CD14-positive monocyte (primary cell): ENCODE results near the gene FGFR3. TPM values are rescaled to one million over a fixed set of nuclear protein-coding genes. Genes with fewer than 3 reads are reported as not detected.

Experiments
- DNase-seq, 3 donors: peaks; one replicate each; pipeline ENCODE4 v3.0.0-alpha.2; 2011 to 2022
- H2AFZ ChIP-seq: 2 replicates; pipeline ENCODE4 v1.6.0; 2012; ENCODE audit warnings: mild to moderate bottlenecking, low read depth, low read length, inconsistent platforms; ENCODE audit not compliant: insufficient read depth, poor library complexity, severe bottlenecking
- H3K27ac ChIP-seq, 2 donors: 1 replicate in 1 of 2; 2 replicates in 1 of 2; pipeline ENCODE4 v1.5.1; 2012 to 2013; ENCODE audit warnings: low read length in 2 of 2, control low read depth in 1 of 2, inconsistent platforms in 1 of 2, low read depth in 1 of 2, mild to moderate bottlenecking in 1 of 2
- H3K27me3 ChIP-seq, 2 donors: one replicate each; pipeline versions ENCODE4 v1.6.0 to v1.6.1; 2011 to 2013; ENCODE audit warnings: low read length in 2 of 2; ENCODE audit not compliant: control insufficient read depth in 2 of 2, insufficient read depth in 2 of 2
- H3K36me3 ChIP-seq, 2 donors: replicated peaks in 1 of 2; 1 replicate in 1 of 2; 2 replicates in 1 of 2; pipeline versions ENCODE4 v1.5.1 to v1.6.1; 2012 to 2013; ENCODE audit warnings: low read length in 2 of 2, control low read depth in 1 of 2, inconsistent platforms in 1 of 2, mild to moderate bottlenecking in 1 of 2; ENCODE audit not compliant: insufficient read depth in 2 of 2, control insufficient read depth in 1 of 2
- H3K4me1 ChIP-seq, 2 donors: 1 replicate in 1 of 2; 2 replicates in 1 of 2; pipeline versions ENCODE4 v1.5.1 to v1.6.1; 2012 to 2013; ENCODE audit warnings: low read length in 2 of 2, control low read depth in 1 of 2, inconsistent platforms in 1 of 2, mild to moderate bottlenecking in 1 of 2, moderate library complexity in 1 of 2; ENCODE audit not compliant: insufficient read depth in 2 of 2, control insufficient read depth in 1 of 2
- H3K4me2 ChIP-seq: replicated peaks from 2 replicates; pipeline ENCODE3; 2012; ENCODE audit warnings: low read length, moderate library complexity, mild to moderate bottlenecking; ENCODE audit not compliant: poor library complexity, severe bottlenecking; ENCODE audit errors: extremely low read depth
- H3K4me3 ChIP-seq, 3 experiments: fragments of 200-600 bp in 1 of 3; sonication (generic) in 1 of 3; replicated peaks in 1 of 3; 1 replicate in 2 of 3; 2 replicates in 1 of 3; pipeline ENCODE4 v1.5.1; 2011 to 2013; ENCODE audit warnings: low read length in 3 of 3, mild to moderate bottlenecking in 3 of 3, control low read depth in 2 of 3, low read depth in 2 of 3, inconsistent platforms in 1 of 3, moderate library complexity in 1 of 3
- H3K79me2 ChIP-seq: 2 replicates; pipeline ENCODE4 v1.6.0; 2012; ENCODE audit warnings: mild to moderate bottlenecking, control low read depth, inconsistent platforms, low read length, moderate library complexity; ENCODE audit not compliant: insufficient read depth
- H3K9ac ChIP-seq: 2 replicates; pipeline ENCODE4 v1.6.0; 2017; ENCODE audit warnings: low read length, mild to moderate bottlenecking; ENCODE audit not compliant: insufficient read depth, poor library complexity, severe bottlenecking
- H3K9me3 ChIP-seq, 2 donors: replicated peaks in 1 of 2; 1 replicate in 1 of 2; 2 replicates in 1 of 2; pipeline versions ENCODE4 v1.5.1 to v1.6.1; 2012 to 2013; ENCODE audit warnings: low read length in 2 of 2, control low read depth in 1 of 2; ENCODE audit not compliant: control insufficient read depth in 1 of 2, insufficient read depth in 1 of 2
- H4K20me1 ChIP-seq: 2 replicates; pipeline ENCODE4 v1.6.0; 2012; ENCODE audit warnings: mild to moderate bottlenecking, low read length, control low read depth, moderate library complexity; ENCODE audit not compliant: insufficient read depth
- H3K27ac Mint-ChIP-seq, 7 donors: one replicate each; pipeline ENCODE4 v1.8.0; 2020; ENCODE audit warnings: mild to moderate bottlenecking in 7 of 7, mixed read lengths in 7 of 7, moderate library complexity in 6 of 7, inconsistent platforms in 2 of 7
- H3K27me3 Mint-ChIP-seq, 3 donors: one replicate each; pipeline ENCODE4 v1.8.0; 2021 to 2022; ENCODE audit warnings: low read depth in 3 of 3, mild to moderate bottlenecking in 3 of 3, mixed read lengths in 3 of 3, moderate library complexity in 3 of 3, inconsistent platforms in 1 of 3
- H3K36me3 Mint-ChIP-seq, 2 donors: one replicate each; pipeline ENCODE4 v1.8.0; 2020; ENCODE audit warnings: mixed read lengths in 2 of 2, inconsistent platforms in 1 of 2, mild to moderate bottlenecking in 1 of 2
- H3K4me1 Mint-ChIP-seq: one replicate; pipeline ENCODE4 v1.8.0; 2020; ENCODE audit warnings: mild to moderate bottlenecking, mixed read lengths
- H3K4me3 Mint-ChIP-seq, 2 donors: one replicate each; pipeline ENCODE4 v1.8.0; 2020; ENCODE audit warnings: mild to moderate bottlenecking in 2 of 2, mixed read lengths in 2 of 2, moderate library complexity in 1 of 2
- H3K9me3 Mint-ChIP-seq, 7 donors: one replicate each; pipeline ENCODE4 v1.8.0; 2020 to 2022; ENCODE audit warnings: mixed read lengths in 7 of 7, mild to moderate bottlenecking in 6 of 7, moderate library complexity in 6 of 7, inconsistent platforms in 2 of 7
- CTCF ChIP-seq: fragments of 200-600 bp; IDR thresholded peaks from one replicate; pipeline ENCODE4 v1.8.0; 2022; ENCODE audit warnings: antibody characterized with exemption, mild to moderate bottlenecking
- WGBS: methylation state at CpG from one replicate; pipeline ENCODE4 v1.1.5; 2013; ENCODE audit warnings: missing lambda C conversion rate; ENCODE audit not compliant: insufficient coverage; 5-methylcytosine and 5-hydroxymethylcytosine counted together
- intact Hi-C, 2 donors: fragments of 100-400 bp; cut with micrococcal nuclease; formaldehyde crosslinking; loops; one replicate each; pipeline versions ENCODE4 v1.15.0 to v1.15.1; 2023
- polyA plus RNA-seq, 3 donors: library from polyadenylated mRNA; depleted of rRNA in 1 of 3; unstranded in 2 of 3; stranded (reverse) in 1 of 3; fragments of 300-500 nt in 2 of 3; fragments of >200 nt in 1 of 3; fragmentation: Illumina TruSeq in 2 of 3; gene quantifications; 1 replicate in 2 of 3; 2 replicates in 1 of 3; pipeline ENCODE4 v1.2.3, GENCODE V29; 2012 to 2021

The FGFR3 gene
- polyA plus RNA-seq, 3 donors: 0.07 TPM; not detected in 2

DNA sequence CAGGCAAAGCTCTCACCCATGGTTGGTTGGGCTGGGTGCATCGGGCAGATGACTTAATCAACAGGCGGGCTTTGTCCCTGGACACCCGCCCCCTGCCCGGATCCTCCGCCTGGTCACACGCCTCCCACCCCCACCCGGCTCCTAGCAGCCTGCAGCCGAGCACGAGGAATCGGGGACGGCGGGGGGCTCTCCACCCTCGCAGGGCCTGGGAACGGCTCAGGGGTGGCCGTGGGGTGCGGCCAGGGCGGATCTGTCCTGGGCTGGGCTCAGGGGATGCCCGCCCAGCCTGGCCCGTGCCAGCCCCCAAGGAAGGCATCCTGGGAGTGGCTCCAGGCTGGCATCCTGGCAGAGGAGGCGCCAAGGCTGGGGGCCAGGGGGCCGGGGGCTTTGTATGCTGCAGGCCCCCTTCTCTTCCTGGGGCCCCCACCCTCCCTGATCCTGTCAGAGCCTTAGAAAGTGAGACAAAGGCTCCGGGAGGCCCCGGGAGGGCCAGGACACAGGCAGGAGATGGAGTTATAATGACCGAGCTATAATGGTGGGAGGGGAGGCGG, 32.5 kb upstream of the FGFR3 start:
- H3K9ac ChIP-seq: no peak overlapping the region
- H3K9me3 Mint-ChIP-seq: peaks cover 0 to 4% (median 0%) of the 10 kb centered on the region in 7 donors
- H3K36me3 ChIP-seq: no peaks in the 10 kb centered on the region
- no peaks in the 10 kb centered on the region for H3K9me3 ChIP-seq
- intact Hi-C loops: no loop called here
- H3K4me3 ChIP-seq: no peak overlapping the region
- peaks cover 1% of the 10 kb centered on the region for H3K4me1 Mint-ChIP-seq
- peaks cover 20 to 42% (median 26%) of the 10 kb centered on the region in 3 donors for H3K27me3 Mint-ChIP-seq
- no peak for TF ChIP-seq CTCF
- no peaks in the 10 kb centered on the region for H3K36me3 Mint-ChIP-seq
- whole genome bisulfite sequencing: 81% methylated on average over 21 of the region's 25 CpGs
- no peaks in the 10 kb centered on the region for H4K20me1 ChIP-seq
- H3K4me2 ChIP-seq: no peak overlapping the region
- no peak overlapping the region for H2AFZ ChIP-seq
- no peak overlapping the region for H3K27ac Mint-ChIP-seq
- no peaks in the 10 kb centered on the region for H3K79me2 ChIP-seq
- DNase-seq: no peak
- H3K4me1 ChIP-seq: no peaks in the 10 kb centered on the region
- peaks cover 0 to 28% of the 10 kb centered on the region in 2 donors for H3K27me3 ChIP-seq
- no peak overlapping the region for H3K4me3 Mint-ChIP-seq
- no peak overlapping the region for H3K27ac ChIP-seq

DNA sequence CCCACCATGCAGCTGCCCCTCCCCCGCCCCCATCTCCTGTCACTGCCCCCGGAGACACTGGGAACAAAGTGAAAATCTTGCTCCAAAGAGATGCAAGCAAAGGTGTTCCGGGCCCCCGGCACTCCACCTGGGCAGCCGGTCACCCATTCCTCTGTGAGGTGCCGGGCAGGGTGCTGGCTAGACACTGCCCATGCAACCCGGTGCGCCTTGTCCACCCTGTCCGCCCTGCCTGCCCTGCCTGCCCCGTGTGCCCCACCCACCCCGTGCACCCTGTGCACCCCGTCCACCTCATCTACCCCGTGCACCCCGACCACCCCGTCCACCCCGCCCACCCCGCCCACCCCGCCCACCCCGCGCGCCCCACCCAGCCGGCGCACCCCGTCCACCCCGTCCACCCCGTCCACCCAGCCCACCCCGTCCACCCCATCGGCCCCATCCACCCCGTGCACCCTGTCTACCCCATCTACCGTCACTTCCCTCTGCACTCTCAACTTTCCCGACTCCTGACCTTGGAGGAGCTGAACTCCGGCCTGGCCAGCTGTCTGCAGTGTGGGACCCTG, 31.9 kb upstream of the FGFR3 start:
- Mint-ChIP-seq H3K4me1 (peaks cover 1% of the 10 kb centered on the region), H3K27ac (no peak overlapping the region), H3K27me3 (peaks cover 23 to 48% (median 26%) of the 10 kb centered on the region in 3 donors), H3K36me3 (no peaks in the 10 kb centered on the region), H3K9me3 (peaks cover 0 to 4% (median 0%) of the 10 kb centered on the region in 7 donors), H3K4me3 (no peak overlapping the region)
- Histone ChIP-seq H3K36me3 (no peaks in the 10 kb centered on the region), H3K4me3 (no peak overlapping the region), H2AFZ (no peak overlapping the region), H4K20me1 (no peaks in the 10 kb centered on the region), H3K4me2 (no peak overlapping the region), H3K9me3 (no peaks in the 10 kb centered on the region), H3K9ac (no peak overlapping the region), H3K27ac (no peak overlapping the region), H3K4me1 (no peaks in the 10 kb centered on the region), H3K79me2 (no peaks in the 10 kb centered on the region), H3K27me3 (peaks cover 0 to 34% of the 10 kb centered on the region in 2 donors)
- intact Hi-C loops: no loop called here
- no peak for TF ChIP-seq CTCF
- DNase-seq: no peak
- 85% methylated on average over 9 of the region's 32 CpGs for WGBS
